Measurements from ENCODE around the gene HYDIN. TPM values are rescaled to one million over a fixed set of nuclear protein-coding genes. Genes with fewer than 3 reads are reported as not detected.

Gene HYDIN
- total and polyA plus RNA-seq, 4 donors: 0.14 to 3.0 (median 0.60) TPM

- no peak for TF ChIP-seq FOXA2 (IDR thresholded peaks at IDR 0.05)
- TF ChIP-seq REST (IDR thresholded peaks at IDR 0.05): no peak
- TF ChIP-seq RXRA (IDR thresholded peaks at IDR 0.05): no peak
- no peak for TF ChIP-seq SP1 (IDR thresholded peaks at IDR 0.05)
These were observed 464.3 kb downstream of the HYDIN start (continued) for GRCh38 chr16:70766176-70766575.

GRCh38 chr16:70765491-70765890 lies 465.0 kb downstream of the HYDIN start:
- Histone ChIP-seq H3K4me3 (ENCODE audit: low read depth in 1 of 3, low read length in 3 of 3) (no peak overlapping the region), H3K4me1 (ENCODE audit: control insufficient read depth in 4 of 4, insufficient read depth in 4 of 4, low read length in 3 of 4) (peaks cover 0 to 10% (median 4%) of the 10 kb centered on the region in 4 donors), H3K27me3 (ENCODE audit: control insufficient read depth in 4 of 4, insufficient read depth in 4 of 4, low read length in 3 of 4) (no peaks in the 10 kb centered on the region), H3K9me3 (ENCODE audit: control insufficient read depth in 4 of 4, low read length in 3 of 4) (no peaks in the 10 kb centered on the region), H3K36me3 (ENCODE audit: control insufficient read depth in 4 of 4, insufficient read depth in 3 of 4, low read depth in 1 of 4, low read length in 3 of 4) (peaks cover 0 to 7% (median 0%) of the 10 kb centered on the region in 4 donors), H3K27ac (ENCODE audit: low read depth in 1 of 2, low read length in 2 of 2) (no peak overlapping the region), H3K9ac (ENCODE audit: low read depth in 1 of 2, low read length in 2 of 2) (no peak overlapping the region)
- DNase-seq (ENCODE audit: low spot score): no peak
- TF ChIP-seq ATF3 (IDR thresholded peaks at IDR 0.05) (no peak), HNF4G (IDR thresholded peaks at IDR 0.05) (no peak), NR2F2 (IDR thresholded peaks at IDR 0.05) (no peak), TAF1 (conservative IDR thresholded peaks at IDR 0.05) (no peak), GABPA (IDR thresholded peaks at IDR 0.05 in 1 of 2, conservative IDR thresholded peaks at IDR 0.05 in 1 of 2) (no peak), REST (IDR thresholded peaks at IDR 0.05) (no peak), FOXA2 (IDR thresholded peaks at IDR 0.05) (no peak), MAX (IDR thresholded peaks at IDR 0.05) (no peak), YY1 (IDR thresholded peaks at IDR 0.05) (no peak), CTCF (IDR thresholded peaks at IDR 0.05; ENCODE audit: low read depth, low read length, missing input control) (no peak), HNF4A (conservative IDR thresholded peaks at IDR 0.05) (no peak)
- WGBS: 96% methylated on average over 8 of the region's 8 CpGs

All from liver (tissue), 9 donors.